Heart right ventricle (tissue), 16 donors: ENCODE results near the gene SLC35F3. TPM values are rescaled to one million over a fixed set of nuclear protein-coding genes. Genes with fewer than 3 reads are reported as not detected.

ENCODE experiments used
- ATAC-seq, 8 donors: fragments of 200-7000 bp; cut with Tn5 transposase; one replicate each; pipeline ENCODE4 v1.9.1; 2020; ENCODE audit warnings: mild to moderate bottlenecking in 8 of 8, moderate library complexity in 8 of 8, moderate number of reproducible peaks in 1 of 8
- DNase-seq, 2 donors: peaks; one replicate each; pipeline ENCODE4 v3.0.0-alpha.2; 2020
- H3K27ac ChIP-seq, 10 donors: fragments of 200-600 bp; sonication (generic) in 2 of 10; one replicate each; pipeline versions ENCODE4 v1.5.0 to v1.8.0; 2020 to 2022; ENCODE audit warnings: mild to moderate bottlenecking in 3 of 10
- H3K27me3 ChIP-seq, 7 donors: fragments of 200-600 bp; one replicate each; pipeline ENCODE4 v1.8.0; 2021 to 2022; ENCODE audit warnings: mild to moderate bottlenecking in 2 of 7
- H3K36me3 ChIP-seq, 9 donors: fragments of 200-600 bp; sonication (generic) in 1 of 9; one replicate each; pipeline versions ENCODE4 v1.5.0 to v1.8.0; 2020 to 2022; ENCODE audit warnings: mild to moderate bottlenecking in 2 of 9
- H3K4me1 ChIP-seq, 9 donors: fragments of 200-600 bp; sonication (generic) in 1 of 9; one replicate each; pipeline versions ENCODE4 v1.5.0 to v1.8.0; 2020 to 2022; ENCODE audit warnings: mild to moderate bottlenecking in 4 of 9
- H3K4me3 ChIP-seq, 10 donors: fragments of 200-600 bp; sonication (generic) in 2 of 10; one replicate each; pipeline versions ENCODE4 v1.5.0 to v1.8.0; 2020 to 2022; ENCODE audit warnings: mild to moderate bottlenecking in 7 of 10, moderate library complexity in 2 of 10
- H3K9me3 ChIP-seq, 11 donors: fragments of 200-600 bp in 10 of 11; sonication (generic) in 2 of 11; one replicate each; pipeline versions ENCODE4 v1.5.0 to v1.8.0; 2013 to 2022; ENCODE audit warnings: mild to moderate bottlenecking in 2 of 11, control low read depth in 1 of 11, moderate library complexity in 1 of 11
- WGBS, 2 donors: extraction: QIAGEN DNeasy Blood & Tissue Kit; methylation state at CpG; one replicate each; pipeline ENCODE4 v1.1.7; 2013; ENCODE audit warnings: inconsistent platforms in 1 of 2; 5-methylcytosine and 5-hydroxymethylcytosine counted together
- intact Hi-C, 10 donors: fragments of 100-400 bp; cut with DNase I; formaldehyde crosslinking; loops; one replicate each; pipeline versions ENCODE4 v1.11.1 to v1.14.2; 2022
- long read RNA-seq, 3 donors: library from polyadenylated mRNA; unstranded; transcript quantifications; one replicate each; pipeline ENCODE4 v2.0.0, GENCODE V29; 2020 to 2021
- polyA plus RNA-seq, 2 donors: library from polyadenylated mRNA; stranded (reverse); fragments of 200-250 nt; gene quantifications; one replicate each; pipeline ENCODE4 v1.2.3, GENCODE V29; 2013
- total RNA-seq, 10 donors: library from RNA; stranded (reverse); fragmentation: NEBNext Ultra II Directional in 3 of 10; extraction: Animal tissue kit (Norgen Biotek cat#: 25700) in 3 of 10; gene quantifications; one replicate each; pipeline versions ENCODE4 v1.2.1 to v1.2.4, GENCODE V29; 2021 to 2023
- TF ChIP-seq, protein P1 (sequence below), 9 donors: fragments of 200-600 bp; sonication (generic) in 2 of 9; IDR thresholded peaks; one replicate each; pipeline versions ENCODE4 v1.5.0 to v1.8.0; 2021 to 2022; ENCODE audit warnings: antibody characterized with exemption in 9 of 9, mild to moderate bottlenecking in 5 of 9, moderate library complexity in 1 of 9
- donor health status: Arrhythmogenic right ventricular cardiomyopathy.
- donor health status: ischemic (EF 13 %, LVEDD 7.1; RV severe dilation, severe dysfunction).
- donor health status: healthy with polysubstance abuse.
- donor health status: DM: no; HTN: yes; CAD: no.
- donor health status: DM: no; HTN: no; CAD: no.
- donor health status: ischemic (EF 25% LVEDD 6.9; RV normal size, moderate dysfunction).
- donor health status: ischemic (EF 25% LVEDD 5.7; RV mildly dilated, moderate dysfunction).
- donor health status: healthy.
- donor health status: DM: yes; HTN: yes; CAD: no.
- donor health status: Ischemic cardiomyopathy.
- donor health status: ischemic (EF 35%, LVEDD 5.7; RV mildly dilated, moderate dysfunction).
- donor health status: nonischemic (EF 11% LVEDD 7.7; RV severe dilation, severe dysfunction).
- donor health status: DM: yes; HTN: yes; CAD: no.
- donor health status: PGD.
- donor health status: ischemic (EF 29% LVEDD 5.4; RV normal size, mild dysfunction).
- donor health status: nonischemic (EF 23%, LVEDD 6.1; RV moderate dilation, normal function).

Gene SLC35F3
- total RNA-seq (under 1 TPM in 2 of 10 donors, not detected in 8; 0.09 TPM), polyA plus RNA-seq (under 1 TPM in 1 of 2 donors, not detected in 1; 0.04 TPM)
- long read RNA-seq, donor 1, result 0 reads
- long read RNA-seq, donor 2, result 0 reads
- long read RNA-seq, donor 3, result 0 reads

DNA sequence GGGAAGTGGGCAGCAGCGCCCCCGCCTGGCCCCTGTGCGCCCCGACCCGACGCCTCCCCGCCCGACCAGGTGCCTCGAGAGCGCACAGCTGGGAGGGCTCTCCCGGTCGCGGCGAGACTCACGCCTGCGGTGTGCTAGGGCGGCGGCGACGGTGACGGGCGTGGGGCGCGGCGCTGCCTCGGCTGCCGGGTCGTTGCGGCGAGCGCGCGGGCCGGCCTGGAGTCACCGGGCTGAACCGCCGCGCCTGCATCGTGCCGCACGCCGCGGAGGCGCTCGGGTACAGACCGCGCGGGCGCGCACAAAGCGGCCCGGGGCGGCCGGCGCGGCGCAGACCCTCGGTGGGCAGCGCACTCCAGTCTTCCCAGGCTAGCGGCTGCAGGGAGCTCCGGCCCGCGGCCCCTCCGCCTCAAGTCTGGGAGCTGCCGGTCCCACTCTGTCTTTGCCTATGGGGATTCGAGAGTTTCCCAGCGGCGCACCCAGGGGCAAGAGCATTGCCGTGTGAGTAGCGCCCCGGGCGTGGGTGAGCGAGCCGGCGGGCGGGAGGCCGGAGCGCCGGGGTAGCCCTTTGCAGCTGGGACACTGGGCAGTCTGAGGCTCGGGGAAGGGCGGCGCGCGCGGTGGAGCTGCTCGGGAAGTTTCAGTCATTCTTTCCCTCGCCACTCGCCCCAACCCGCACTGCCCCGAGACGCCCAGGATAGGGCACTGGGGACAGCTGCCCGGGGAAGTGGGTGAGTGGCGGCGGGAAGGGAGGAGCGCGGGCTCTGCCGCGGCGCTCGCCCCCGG lies at the start of gene SLC35F3:
TSS of gene SLC35F3 (plus strand) at position 44 of the 783 bp plus-strand sequence.
- ATAC-seq, result peak in 3 of 8 donors; percentile 26 to 61 (median 42)
- intact Hi-C loops, result no loop called here
- peak within 1 kb of the TSS in 7 of 10 donors; percentile 2 to 39 (median 27) for H3K4me3 ChIP-seq

DNA sequence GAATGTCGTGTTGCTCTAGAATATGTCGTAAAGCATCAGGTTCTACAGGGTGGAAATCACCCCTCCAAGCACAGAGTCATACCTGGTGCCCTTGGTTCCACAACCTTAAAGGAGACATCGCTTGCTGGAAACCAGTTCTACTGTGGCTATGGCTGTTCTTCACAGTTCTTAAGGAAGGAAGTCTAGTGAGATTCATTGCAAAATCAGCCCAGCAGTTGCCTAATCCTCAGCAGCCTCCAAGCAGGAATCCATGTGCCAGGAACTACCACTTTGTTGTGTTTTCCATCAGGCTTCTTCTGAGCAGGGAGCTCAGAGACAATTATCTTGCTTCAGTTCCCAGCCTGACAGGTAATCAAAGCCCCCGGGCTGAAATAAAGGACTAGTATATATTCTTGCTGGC lies 45.0 kb upstream of the SLC35F3 start:
- intact Hi-C loops, result loop anchor here in 1 of 10 donors (10.0 kb wide), 1 partner anchor 55 kb away; no protein-coding TSS in a partner anchor
- H3K27ac ChIP-seq, result no peak overlapping the region

More for the DNA sequence above, at the start of gene SLC35F3:
- Histone ChIP-seq H3K4me1 (peaks cover 0 to 6% (median 0%) of the 10 kb centered on the region in 9 donors), H3K9me3 (no peaks in the 10 kb centered on the region), H3K36me3 (no peaks in the 10 kb centered on the region), H3K27ac (no peak within 1 kb of the TSS), H3K27me3 (peaks cover 0 to 76% (median 71%) of the 10 kb centered on the region in 7 donors)
- DNase-seq, result peak in 1 of 2 donors; percentile 18
- 1% methylated on average over 80 to 101 of the region's 101 CpGs for WGBS, 2 donors
- TF ChIP-seq, protein P1, sequence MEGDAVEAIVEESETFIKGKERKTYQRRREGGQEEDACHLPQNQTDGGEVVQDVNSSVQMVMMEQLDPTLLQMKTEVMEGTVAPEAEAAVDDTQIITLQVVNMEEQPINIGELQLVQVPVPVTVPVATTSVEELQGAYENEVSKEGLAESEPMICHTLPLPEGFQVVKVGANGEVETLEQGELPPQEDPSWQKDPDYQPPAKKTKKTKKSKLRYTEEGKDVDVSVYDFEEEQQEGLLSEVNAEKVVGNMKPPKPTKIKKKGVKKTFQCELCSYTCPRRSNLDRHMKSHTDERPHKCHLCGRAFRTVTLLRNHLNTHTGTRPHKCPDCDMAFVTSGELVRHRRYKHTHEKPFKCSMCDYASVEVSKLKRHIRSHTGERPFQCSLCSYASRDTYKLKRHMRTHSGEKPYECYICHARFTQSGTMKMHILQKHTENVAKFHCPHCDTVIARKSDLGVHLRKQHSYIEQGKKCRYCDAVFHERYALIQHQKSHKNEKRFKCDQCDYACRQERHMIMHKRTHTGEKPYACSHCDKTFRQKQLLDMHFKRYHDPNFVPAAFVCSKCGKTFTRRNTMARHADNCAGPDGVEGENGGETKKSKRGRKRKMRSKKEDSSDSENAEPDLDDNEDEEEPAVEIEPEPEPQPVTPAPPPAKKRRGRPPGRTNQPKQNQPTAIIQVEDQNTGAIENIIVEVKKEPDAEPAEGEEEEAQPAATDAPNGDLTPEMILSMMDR (IDR thresholded peaks at IDR 0.05), result peak in 3 of 9 donors; percentile 24 to 32 (median 24)

GRCh38 chr1:233863901-233864545 lies 40.5 kb upstream of the SLC35F3 start:
- DNase-seq (no peak), ATAC-seq (no peak)
- Histone ChIP-seq H3K36me3 (no peaks in the 10 kb centered on the region), H3K9me3 (peaks cover 0 to 33% (median 10%) of the 10 kb centered on the region in 11 donors), H3K4me1 (no peaks in the 10 kb centered on the region), H3K27me3 (no peaks in the 10 kb centered on the region), H3K4me3 (no peak overlapping the region), H3K27ac (no peak overlapping the region)
- intact Hi-C loops, result no loop called here
- WGBS, 2 donors, result 57 to 58% methylated on average over 3 of the region's 3 CpGs
- TF ChIP-seq, protein P1 (IDR thresholded peaks at IDR 0.05), result no peak

More for the DNA sequence above, 45.0 kb upstream of the SLC35F3 start:
- peaks cover 0 to 2% (median 0%) of the 10 kb centered on the region in 11 donors for H3K9me3 ChIP-seq
- H3K4me1 ChIP-seq, result no peaks in the 10 kb centered on the region
- DNase-seq, result no peak
- H3K27me3 ChIP-seq, result peaks cover 0 to 4% (median 0%) of the 10 kb centered on the region in 7 donors
- 67 to 70% methylated on average over 4 of the region's 4 CpGs for WGBS, 2 donors
- TF ChIP-seq, protein P1 (IDR thresholded peaks at IDR 0.05), result no peak
- no peak overlapping the region for H3K4me3 ChIP-seq
- ATAC-seq, result no peak
- H3K36me3 ChIP-seq, result no peaks in the 10 kb centered on the region

DNA sequence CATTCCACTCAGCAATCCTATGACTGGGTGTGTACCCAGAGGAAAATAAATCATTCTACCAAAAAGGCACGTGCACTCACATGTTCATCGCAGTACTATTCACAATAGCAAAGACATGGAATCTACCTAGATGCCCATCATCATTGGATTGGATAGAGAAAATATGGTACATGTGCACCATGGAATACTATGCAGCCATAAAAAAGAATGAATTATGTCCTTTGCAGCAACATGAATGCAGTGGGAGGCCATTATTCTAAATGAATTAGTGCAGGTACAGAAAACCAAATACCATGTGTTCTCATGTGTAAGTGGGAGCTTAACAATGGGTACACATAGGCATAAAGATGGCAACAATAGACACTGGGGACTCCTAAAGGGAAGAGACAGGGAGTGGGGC lies 39.9 kb upstream of the SLC35F3 start:
- WGBS, 2 donors, result 92 to 93% methylated on average over 2 of the region's 2 CpGs
- Histone ChIP-seq H3K27ac (no peak overlapping the region), H3K27me3 (no peaks in the 10 kb centered on the region), H3K4me3 (no peak overlapping the region), H3K9me3 (peaks cover 0 to 33% (median 10%) of the 10 kb centered on the region in 11 donors), H3K36me3 (no peaks in the 10 kb centered on the region), H3K4me1 (no peaks in the 10 kb centered on the region)
- no peak for ATAC-seq
- no peak for DNase-seq
- TF ChIP-seq, protein P1 (IDR thresholded peaks at IDR 0.05), result no peak
- intact Hi-C loops, result no loop called here
